HepG2 (cell line): Measurements from ENCODE around the gene SEC14L5. TPM values are rescaled to one million over a fixed set of nuclear protein-coding genes. Genes with fewer than 3 reads are reported as not detected.

ENCODE experiments used
- ATAC-seq: fragments of 200-7000 bp; cut with Tn5 transposase; 3 replicates; pipeline ENCODE4 v1.9.1; 2020; ENCODE audit warnings: mild to moderate bottlenecking, moderate library complexity
- BruUV-seq: library from RNA; stranded (reverse); fragments of 400-500 nt; replicated peaks from 2 replicates; lab custom pipeline; 2021; lab: Mats Ljungman, UMichigan
- CTCF ChIA-PET: fragments of 300-600 bp; formaldehyde crosslinking; extraction: SDS; loops from one replicate; lab custom pipeline; 2021; ENCODE audit warnings: low total read pairs, inconsistent platforms, low intra/inter-chr PET ratio; lab: Yijun Ruan, JAX
- POLR2A ChIA-PET: fragments of 350-600 bp; sonication (Branson Sonifier 250); formaldehyde crosslinking; loops from one replicate; lab custom pipeline; 2020; ENCODE audit warnings: antibody characterized with exemption, inconsistent platforms; lab: Yijun Ruan, JAX
- DNase-seq: peaks from one replicate; pipeline ENCODE4 v3.0.0-alpha.2; 2015; ENCODE audit warnings: low spot score
- FAIRE-seq: peaks from 3 replicates; lab custom pipeline; 2011; peaks lifted over from hg19 to GRCh38; lab: Jason Lieb, UNC
- H2AFZ ChIP-seq: one replicate; pipeline ENCODE4 v1.6.1; 2011; ENCODE audit warnings: low read length, inconsistent platforms
- H3K27ac ChIP-seq: fragments of 300-600 bp; 3 replicates; pipeline ENCODE4 v1.8.0; 2011; ENCODE audit warnings: mixed run types, mild to moderate bottlenecking, mixed read lengths, low read length, inconsistent platforms; ENCODE audit not compliant: insufficient read depth; ENCODE audit errors: extremely low read length
- H3K27me3 ChIP-seq, 2 experiments: fragments of 200-600 bp in 1 of 2; 2 replicates in 1 of 2; 3 replicates in 1 of 2; pipeline versions ENCODE4 v1.6.0 to v1.8.0; 2011; ENCODE audit warnings: low read length in 2 of 2, mild to moderate bottlenecking in 2 of 2, moderate library complexity in 2 of 2, inconsistent platforms in 1 of 2; ENCODE audit not compliant: insufficient read depth in 2 of 2, control insufficient read depth in 1 of 2
- H3K36me3 ChIP-seq, 2 experiments: fragments of 200-600 bp in 1 of 2; replicated peaks in 1 of 2; 2 replicates in 1 of 2; 3 replicates in 1 of 2; pipeline versions ENCODE4 v1.5.1 to v1.8.0; 2011; ENCODE audit warnings: low read length in 2 of 2, inconsistent platforms in 1 of 2; ENCODE audit not compliant: insufficient read depth in 2 of 2, control insufficient read depth in 1 of 2
- H3K4me1 ChIP-seq: 2 replicates; pipeline ENCODE4 v1.5.1; 2012; ENCODE audit warnings: low read length, inconsistent platforms; ENCODE audit not compliant: insufficient read depth
- H3K4me2 ChIP-seq: 2 replicates; pipeline ENCODE4 v1.6.0; 2011; ENCODE audit warnings: low read depth, low read length, inconsistent platforms
- H3K4me3 ChIP-seq, 3 experiments: fragments of 200-600 bp in 1 of 3; sonication (generic), shearing (Covaris generic) in 1 of 3; replicated peaks in 1 of 3; 2 replicates each; pipeline ENCODE4 v1.5.1; 2011 to 2016; ENCODE audit warnings: low read length in 3 of 3, inconsistent platforms in 2 of 3, low read depth in 2 of 3, mild to moderate bottlenecking in 2 of 3, control low read depth in 1 of 3, mixed read lengths in 1 of 3; ENCODE audit not compliant: insufficient read depth in 1 of 3
- H3K79me2 ChIP-seq: one replicate; pipeline ENCODE4 v1.6.1; 2011; ENCODE audit warnings: low read length, inconsistent platforms; ENCODE audit not compliant: insufficient read depth
- H3K9ac ChIP-seq: 2 replicates; pipeline ENCODE4 v1.6.0; 2011; ENCODE audit warnings: mild to moderate bottlenecking, low read depth, low read length, inconsistent platforms; ENCODE audit not compliant: insufficient read depth
- H3K9me3 ChIP-seq: 2 replicates; pipeline ENCODE4 v1.5.1; 2012; ENCODE audit warnings: mild to moderate bottlenecking, low read length
- H4K20me1 ChIP-seq: 2 replicates; pipeline ENCODE4 v1.6.0; 2011; ENCODE audit warnings: inconsistent platforms, mild to moderate bottlenecking, low read length, moderate library complexity; ENCODE audit not compliant: insufficient read depth
- AGO1 ChIP-seq: fragments of 200-400 bp; formaldehyde crosslinking; IDR thresholded peaks from 2 replicates; pipeline ENCODE4 v1.6.1; 2017; ENCODE audit warnings: mild to moderate bottlenecking, low read depth, low read length, moderate library complexity; ENCODE audit not compliant: poor library complexity, severe bottlenecking
- ARID4A ChIP-seq: sonication (generic); formaldehyde crosslinking; IDR thresholded peaks from 2 replicates; pipeline ENCODE4 v1.5.0; 2020; ENCODE audit warnings: mild to moderate bottlenecking, missing genetic modification reagents, borderline replicate concordance
- CENPT ChIP-seq: sonication (generic); formaldehyde crosslinking; IDR thresholded peaks from 2 replicates; pipeline ENCODE4 v1.8.0; 2022; ENCODE audit warnings: low read depth, mild to moderate bottlenecking, moderate library complexity, missing genetic modification reagents
- KLF16 ChIP-seq, 2 experiments: sonication (generic) in 1 of 2; formaldehyde crosslinking in 1 of 2; IDR thresholded peaks; 2 replicates each; pipeline versions ENCODE4 v1.6.1 to v1.8.0; 2016 to 2023; ENCODE audit warnings: missing genetic modification reagents in 2 of 2, missing compliant biosample characterization in 1 of 2
- PHB2 ChIP-seq: fragments of 450-650 bp; IDR thresholded peaks from 2 replicates; pipeline ENCODE4 v1.6.1; 2018; ENCODE audit not compliant: partially characterized antibody
- PREB ChIP-seq: sonication (generic); formaldehyde crosslinking; IDR thresholded peaks from 2 replicates; pipeline ENCODE4 v1.4.0; 2020; ENCODE audit warnings: missing genetic modification reagents
- TOE1 ChIP-seq: sonication (generic); formaldehyde crosslinking; IDR thresholded peaks from 2 replicates; pipeline ENCODE4 v1.4.0; 2020; ENCODE audit warnings: mild to moderate bottlenecking, missing genetic modification reagents
- ZNF431 ChIP-seq: sonication (generic); formaldehyde crosslinking; IDR thresholded peaks from 2 replicates; pipeline ENCODE4 v1.9.0; 2022; ENCODE audit warnings: missing genetic modification reagents, low read depth, mild to moderate bottlenecking, borderline replicate concordance
- ZNF496 ChIP-seq: sonication (generic); formaldehyde crosslinking; IDR thresholded peaks from 2 replicates; pipeline ENCODE4 v1.8.1; 2023; ENCODE audit warnings: mild to moderate bottlenecking, moderate library complexity, missing genetic modification reagents; ENCODE audit not compliant: insufficient replicate concordance
- WGBS: methylation state at CpG from one replicate; pipeline ENCODE4 v1.1.6; 2017; ENCODE audit warnings: low lambda C conversion rate; 5-methylcytosine and 5-hydroxymethylcytosine counted together
- in situ Hi-C: cut with HindIII; loops from 2 replicates; pipeline ENCODE4 v1.10.0; 2017; ENCODE audit warnings: low pct_unique_long_range_greater_than_20kb; ENCODE audit not compliant: extremely low pct_ligation_motif_present
- intact Hi-C: fragments of 100-400 bp; cut with micrococcal nuclease; formaldehyde crosslinking; loops from one replicate; pipeline ENCODE4 v1.10.0; 2022; ENCODE audit not compliant: unreplicated experiment
- polyA plus RNA-seq, 8 experiments: library from polyadenylated mRNA; depleted of rRNA in 3 of 8; stranded (reverse) in 7 of 8; unstranded in 1 of 8; fragments of >200 nt; fragmentation: Illumina TruSeq in 4 of 8; extraction: Trizol in 4 of 8; gene quantifications; 2 replicates each; pipeline versions ENCODE4 v1.2.1 to v1.2.3, GENCODE V29; 2011 to 2016; ENCODE audit warnings: low read depth in 4 of 8, missing spikeins in 1 of 8, mixed read lengths in 1 of 8; ENCODE audit not compliant: insufficient read depth in 1 of 8
- total RNA-seq, 5 experiments: library from RNA; depleted of rRNA; stranded (reverse); fragments of >200 nt; fragmentation: Illumina TruSeq; extraction: Trizol; gene quantifications; 2 replicates each; pipeline ENCODE4 v1.2.3, GENCODE V29; 2016; ENCODE audit warnings: low read depth in 1 of 5
- TF ChIP-seq, protein P1 (sequence below): sonication (generic); formaldehyde crosslinking; IDR thresholded peaks from 2 replicates; pipeline ENCODE4 v1.4.0; 2020; ENCODE audit warnings: missing genetic modification reagents, borderline replicate concordance

SEC14L5 gene
- total and polyA plus RNA-seq, 2 of the 13 experiments (the other 11 are each of a cell fraction or from before 2014, with no cell fraction given), result 0.40 to 0.42 TPM

GRCh38 chr16:4910828-4911227, 47.3 kb upstream of the SEC14L5 start:
- Histone ChIP-seq H3K4me2 (no peak overlapping the region), H3K79me2 (no peaks in the 10 kb centered on the region), H3K9me3 (no peaks in the 10 kb centered on the region), H3K27me3 (no peaks in the 10 kb centered on the region), H4K20me1 (no peaks in the 10 kb centered on the region), H2AFZ (no peak overlapping the region), H3K27ac (no peak overlapping the region), H3K36me3 (no peaks in the 10 kb centered on the region), H3K9ac (no peak overlapping the region), H3K4me1 (peaks cover 59% of the 10 kb centered on the region), H3K4me3 (no peak overlapping the region)
- ChIA-PET POLR2A (no interaction called here), CTCF (no interaction called here)
- WGBS, result 91% methylated on average over 10 of the region's 12 CpGs
- intact Hi-C loops (loop anchor here (5.0 kb wide), 1 partner anchor 36 kb away; no protein-coding TSS in a partner anchor), in situ Hi-C loops (no loop called here)
- ATAC-seq (no peak), FAIRE-seq (no peak), DNase-seq (no peak)
- no TSS peak for BruUV-seq
- TF ChIP-seq KLF16 (CRISPR knock-in tag; IDR thresholded peaks at IDR 0.05), result no peak
- no peak for TF ChIP-seq ZNF496 (CRISPR knock-in tag)
- no peak for TF ChIP-seq CENPT (CRISPR knock-in tag)
- TF ChIP-seq ARID4A (CRISPR knock-in tag), result no peak
- TF ChIP-seq ZNF431 (CRISPR knock-in tag), result no peak
- no peak for TF ChIP-seq AGO1
- TF ChIP-seq PREB (CRISPR knock-in tag), result no peak
- TF ChIP-seq, protein P1, sequence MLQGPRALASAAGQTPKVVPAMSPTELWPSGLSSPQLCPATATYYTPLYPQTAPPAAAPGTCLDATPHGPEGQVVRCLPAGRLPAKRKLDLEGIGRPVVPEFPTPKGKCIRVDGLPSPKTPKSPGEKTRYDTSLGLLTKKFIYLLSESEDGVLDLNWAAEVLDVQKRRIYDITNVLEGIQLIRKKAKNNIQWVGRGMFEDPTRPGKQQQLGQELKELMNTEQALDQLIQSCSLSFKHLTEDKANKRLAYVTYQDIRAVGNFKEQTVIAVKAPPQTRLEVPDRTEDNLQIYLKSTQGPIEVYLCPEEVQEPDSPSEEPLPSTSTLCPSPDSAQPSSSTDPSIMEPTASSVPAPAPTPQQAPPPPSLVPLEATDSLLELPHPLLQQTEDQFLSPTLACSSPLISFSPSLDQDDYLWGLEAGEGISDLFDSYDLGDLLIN, result no peak
- TF ChIP-seq PHB2, result no peak
- no peak for TF ChIP-seq TOE1
